Left ventricle myocardium inferior (tissue), 1 donor: Measurements from ENCODE around the gene ALPP. TPM values are rescaled to one million over a fixed set of nuclear protein-coding genes. Genes with fewer than 3 reads are reported as not detected.
"Not testable (repeated sequence)": the region's sequence is repeated elsewhere in the genome, so short reads cannot be mapped to it uniquely, and the experiment has no call there.

Experiments used
- DNase-seq: peaks from one replicate; pipeline ENCODE4 v3.0.0-alpha.2; 2020
- H3K27ac ChIP-seq: fragments of 200-600 bp; replicated peaks from 2 replicates; pipeline ENCODE4 v1.8.0; 2021
- H3K27me3 ChIP-seq: fragments of 200-600 bp; 2 replicates; pipeline ENCODE4 v1.8.0; 2021; ENCODE audit warnings: low read depth
- H3K36me3 ChIP-seq: fragments of 200-600 bp; 2 replicates; pipeline ENCODE4 v1.8.0; 2021
- H3K4me1 ChIP-seq: fragments of 200-600 bp; 2 replicates; pipeline ENCODE4 v1.8.0; 2021
- H3K4me3 ChIP-seq: fragments of 200-600 bp; 2 replicates; pipeline ENCODE4 v1.8.0; 2021; ENCODE audit warnings: mild to moderate bottlenecking, moderate library complexity
- H3K9me3 ChIP-seq: fragments of 200-600 bp; replicated peaks from 2 replicates; pipeline ENCODE4 v1.8.0; 2021
- intact Hi-C: fragments of 100-400 bp; cut with micrococcal nuclease; formaldehyde crosslinking; loops from one replicate; pipeline ENCODE4 v1.11.0; 2022
- total RNA-seq: library from RNA; stranded (reverse); fragmentation: NEBNext Ultra II Directional; extraction: Animal tissue kit (Norgen Biotek cat#: 25700); gene quantifications from one replicate; pipeline ENCODE4 v1.2.1, GENCODE V29; 2021
- TF ChIP-seq, protein P1 (sequence below): fragments of 200-600 bp; IDR thresholded peaks from 2 replicates; pipeline ENCODE4 v1.8.0; 2021; ENCODE audit warnings: antibody characterized with exemption, mild to moderate bottlenecking, borderline replicate concordance
- donor health status: DM: no; HTN: yes; CAD: no; lungs with severe emphysema.

Gene ALPP
- total RNA-seq, 1 donor from 2014 or later: not detected

DNA sequence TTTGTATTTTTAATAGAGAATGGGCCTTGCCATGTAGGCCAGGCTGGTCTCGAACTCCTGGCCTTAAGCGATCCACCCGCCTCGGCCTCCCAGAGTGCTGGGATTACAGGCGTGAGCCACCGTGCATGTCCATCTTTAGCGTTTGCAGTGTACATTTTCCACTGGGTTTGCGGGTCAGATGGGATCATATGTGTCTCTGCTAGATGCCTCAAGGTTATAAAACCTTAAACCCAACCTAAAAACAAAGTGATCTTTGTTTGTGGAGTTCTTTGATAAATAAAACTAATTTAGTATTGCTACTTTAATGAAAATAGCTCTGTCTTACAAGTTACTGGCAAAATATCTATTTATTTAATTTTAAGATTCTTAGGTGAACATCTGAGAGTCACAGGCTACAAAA, 15.0 kb downstream of the ALPP start:
- DNase-seq: no peak
- no peak overlapping the region for H3K4me3 ChIP-seq
- peaks cover under 1% of the 10 kb centered on the region for H3K4me1 ChIP-seq
- no peaks in the 10 kb centered on the region for H3K36me3 ChIP-seq
- TF ChIP-seq, protein P1, sequence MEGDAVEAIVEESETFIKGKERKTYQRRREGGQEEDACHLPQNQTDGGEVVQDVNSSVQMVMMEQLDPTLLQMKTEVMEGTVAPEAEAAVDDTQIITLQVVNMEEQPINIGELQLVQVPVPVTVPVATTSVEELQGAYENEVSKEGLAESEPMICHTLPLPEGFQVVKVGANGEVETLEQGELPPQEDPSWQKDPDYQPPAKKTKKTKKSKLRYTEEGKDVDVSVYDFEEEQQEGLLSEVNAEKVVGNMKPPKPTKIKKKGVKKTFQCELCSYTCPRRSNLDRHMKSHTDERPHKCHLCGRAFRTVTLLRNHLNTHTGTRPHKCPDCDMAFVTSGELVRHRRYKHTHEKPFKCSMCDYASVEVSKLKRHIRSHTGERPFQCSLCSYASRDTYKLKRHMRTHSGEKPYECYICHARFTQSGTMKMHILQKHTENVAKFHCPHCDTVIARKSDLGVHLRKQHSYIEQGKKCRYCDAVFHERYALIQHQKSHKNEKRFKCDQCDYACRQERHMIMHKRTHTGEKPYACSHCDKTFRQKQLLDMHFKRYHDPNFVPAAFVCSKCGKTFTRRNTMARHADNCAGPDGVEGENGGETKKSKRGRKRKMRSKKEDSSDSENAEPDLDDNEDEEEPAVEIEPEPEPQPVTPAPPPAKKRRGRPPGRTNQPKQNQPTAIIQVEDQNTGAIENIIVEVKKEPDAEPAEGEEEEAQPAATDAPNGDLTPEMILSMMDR: no peak
- H3K9me3 ChIP-seq: no peaks in the 10 kb centered on the region
- no peak overlapping the region for H3K27ac ChIP-seq
- intact Hi-C loops: no loop called here
- peaks cover 90% of the 10 kb centered on the region for H3K27me3 ChIP-seq

DNA sequence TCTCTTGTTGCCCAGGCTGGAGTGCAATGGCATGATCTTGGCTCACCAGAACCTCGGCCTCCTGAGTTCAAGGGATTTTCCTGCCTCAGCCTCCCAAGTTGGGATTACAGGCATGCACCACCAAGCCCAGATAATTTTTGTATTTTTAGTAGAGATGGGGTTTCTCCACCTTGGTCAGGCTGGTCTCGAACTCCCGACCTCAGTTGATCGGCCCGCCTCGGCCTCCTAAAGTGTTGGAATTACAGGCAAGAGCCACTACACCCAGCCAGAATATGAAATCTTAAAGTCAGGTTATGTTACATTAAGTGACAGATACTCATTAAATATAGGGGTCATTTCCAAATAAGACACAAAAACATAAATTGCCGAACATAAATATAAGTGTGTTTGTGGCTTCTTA, 15.9 kb downstream of the ALPP start:
- H3K4me3 ChIP-seq, H3K4me1 ChIP-seq, H3K27ac ChIP-seq, H3K36me3 ChIP-seq, H3K9me3 ChIP-seq, intact Hi-C loops, DNase-seq: not testable (repeated sequence)
- H3K27me3 ChIP-seq: peaks cover 90% of the 10 kb centered on the region

DNA sequence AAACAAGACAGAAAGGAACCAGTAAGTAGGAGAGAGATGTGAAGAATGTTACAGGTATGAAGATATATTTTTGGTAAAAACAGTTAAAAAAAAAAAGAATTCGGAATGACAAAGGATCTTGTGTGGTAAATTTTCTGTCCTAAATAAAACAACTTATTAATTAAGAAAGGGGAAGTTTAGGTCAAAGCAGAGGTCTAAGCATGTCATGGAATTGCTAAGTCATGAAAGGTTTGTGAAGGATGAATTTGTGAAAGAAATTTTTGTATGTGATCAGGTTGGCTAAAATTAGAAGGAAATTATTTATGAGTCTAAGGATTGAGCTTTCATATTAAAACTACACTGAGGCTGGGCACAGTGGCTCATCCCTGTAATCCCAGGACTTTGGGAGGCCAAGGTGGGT, 17.0 kb downstream of the ALPP start:
- TF ChIP-seq, protein P1: no peak
- no peaks in the 10 kb centered on the region for H3K9me3 ChIP-seq
- no peak for DNase-seq
- peaks cover 90% of the 10 kb centered on the region for H3K27me3 ChIP-seq
- no peaks in the 10 kb centered on the region for H3K36me3 ChIP-seq
- intact Hi-C loops: no loop called here
- H3K4me1 ChIP-seq: no peaks in the 10 kb centered on the region
- H3K27ac ChIP-seq: no peak overlapping the region
- H3K4me3 ChIP-seq: no peak overlapping the region

DNA sequence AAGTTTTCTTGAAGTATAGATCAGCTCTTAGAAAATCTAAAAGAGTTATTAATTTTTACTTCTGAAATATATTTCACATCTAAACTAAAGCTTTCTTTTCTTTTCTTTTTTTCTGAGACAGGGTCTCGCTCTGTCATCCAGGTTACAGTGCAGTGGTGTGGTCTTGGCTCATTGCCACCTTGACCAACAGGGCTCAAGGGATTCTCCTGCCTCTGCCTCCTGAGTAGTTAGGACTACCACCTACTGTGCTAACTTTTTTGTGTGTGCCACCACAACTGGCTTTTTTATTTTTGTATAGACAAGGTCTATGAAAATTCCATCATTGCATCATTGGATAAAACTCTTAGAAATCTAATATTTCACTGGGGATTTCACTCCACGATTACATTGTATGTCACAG, 18.1 kb downstream of the ALPP start:
- Histone ChIP-seq H3K4me1 (no peaks in the 10 kb centered on the region), H3K9me3 (no peaks in the 10 kb centered on the region), H3K27me3 (peaks cover 90% of the 10 kb centered on the region), H3K27ac (no peak overlapping the region), H3K36me3 (no peaks in the 10 kb centered on the region), H3K4me3 (no peak overlapping the region)
- DNase-seq: no peak
- TF ChIP-seq, protein P1: no peak
- intact Hi-C loops: no loop called here

DNA sequence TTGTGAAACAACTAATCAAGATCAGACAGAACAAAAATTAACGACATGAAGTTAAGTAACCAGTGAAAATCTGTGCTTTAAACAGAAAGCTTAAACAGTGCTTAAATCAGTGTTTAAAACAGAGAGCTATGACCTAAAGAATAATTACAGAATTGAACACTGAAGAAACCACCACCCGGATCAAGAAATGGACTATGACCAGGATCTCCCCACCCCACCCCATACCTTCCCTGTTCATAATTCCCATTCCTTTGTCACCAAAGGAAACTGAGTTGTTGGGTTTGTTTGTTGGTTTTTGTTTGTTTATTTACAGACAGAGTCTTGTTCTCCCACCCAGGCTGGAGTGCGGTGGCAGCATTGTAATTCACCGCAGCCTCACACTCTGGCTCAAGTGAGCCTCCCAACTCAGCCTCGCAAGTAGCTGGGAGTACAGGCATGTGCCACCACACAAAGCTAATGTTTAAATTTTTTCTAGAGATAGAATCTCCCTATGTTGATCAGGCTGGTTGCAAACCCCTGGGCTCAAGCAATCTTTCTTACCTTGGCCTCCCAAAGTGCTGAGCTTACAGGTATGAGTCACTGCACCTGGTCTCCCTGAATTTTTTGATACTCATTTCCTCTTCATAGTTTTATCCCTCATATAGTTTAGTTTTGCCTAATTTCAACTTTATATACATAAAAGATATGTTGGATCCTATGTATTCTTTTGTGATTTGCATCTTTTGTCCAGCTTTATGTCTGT, 19.9 kb downstream of the ALPP start:
- intact Hi-C loops: no loop called here
- H3K27me3 ChIP-seq: peaks cover 76% of the 10 kb centered on the region
- no peaks in the 10 kb centered on the region for H3K36me3 ChIP-seq
- TF ChIP-seq, protein P1: no peak
- no peaks in the 10 kb centered on the region for H3K4me1 ChIP-seq
- no peak overlapping the region for H3K4me3 ChIP-seq
- no peak for DNase-seq
- H3K27ac ChIP-seq: no peak overlapping the region
- no peaks in the 10 kb centered on the region for H3K9me3 ChIP-seq

DNA sequence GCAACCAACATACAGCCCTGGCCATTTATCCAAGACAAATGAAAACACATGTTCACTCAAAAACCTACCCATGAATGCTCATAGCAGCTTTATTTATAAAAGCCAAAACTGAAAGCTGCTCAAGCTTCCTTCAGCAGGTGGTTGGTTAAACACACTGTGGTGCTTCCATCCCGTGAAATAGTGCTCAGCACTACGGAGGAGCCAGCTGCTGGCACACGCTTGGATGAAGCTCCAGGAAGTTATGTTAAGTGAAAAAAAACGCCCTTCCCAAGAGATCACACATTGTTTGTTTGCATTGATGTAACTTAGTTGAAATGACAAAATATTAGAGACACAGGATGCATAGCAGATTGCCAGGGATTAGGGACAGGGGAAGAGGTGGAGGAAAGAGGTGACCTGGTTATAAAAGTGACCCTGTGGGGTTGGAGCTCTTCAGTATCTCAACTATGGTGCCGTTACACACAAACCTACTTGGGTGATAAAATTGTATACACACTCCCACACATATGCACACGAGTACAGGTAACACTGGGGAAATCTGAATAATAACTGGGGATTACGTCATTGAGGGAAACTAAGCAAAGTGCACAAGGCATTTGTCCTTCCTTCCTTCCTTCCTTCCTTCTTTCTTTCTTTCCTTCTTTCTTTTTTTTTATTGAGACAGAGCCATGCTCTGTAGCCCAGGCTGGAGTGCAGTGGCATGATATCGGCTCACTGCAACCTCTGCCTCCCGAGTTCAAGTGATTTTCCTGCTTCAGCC, 21.9 kb downstream of the ALPP start:
- H3K4me1 ChIP-seq: no peaks in the 10 kb centered on the region
- H3K4me3 ChIP-seq: no peak overlapping the region
- TF ChIP-seq, protein P1: no peak
- intact Hi-C loops: no loop called here
- H3K27ac ChIP-seq: no peak overlapping the region
- no peak for DNase-seq
- H3K36me3 ChIP-seq: no peaks in the 10 kb centered on the region
- no peaks in the 10 kb centered on the region for H3K9me3 ChIP-seq
- H3K27me3 ChIP-seq: peaks cover 62% of the 10 kb centered on the region
